D341Med (cell line): Measurements from ENCODE around the gene ADRB2.

Source experiments
- DNase-seq: peaks from one replicate; pipeline ENCODE4 v3.0.0; 2012; ENCODE audit warnings: low spot score

ADRB2 gene

GRCh38 chr5:148831590-148832565, 5.5 kb downstream of the ADRB2 start:
- no peak for DNase-seq

GRCh38 chr5:148833122-148833521, 6.7 kb downstream of the ADRB2 start:
- DNase-seq = no peak

GRCh38 chr5:148833925-148834324, 7.5 kb downstream of the ADRB2 start:
- no peak for DNase-seq

- DNase-seq = no peak
These were observed 8.3 kb downstream of the ADRB2 start for GRCh38 chr5:148834689-148835088.

- DNase-seq = no peak
These were observed 10.2 kb downstream of the ADRB2 start for GRCh38 chr5:148836272-148837250.

- no peak for DNase-seq
These were observed 11.0 kb downstream of the ADRB2 start for GRCh38 chr5:148837383-148837782.

GRCh38 chr5:148838357-148838756, 11.9 kb downstream of the ADRB2 start:
- no peak for DNase-seq

GRCh38 chr5:148839960-148840359, 13.5 kb downstream of the ADRB2 start:
- DNase-seq = no peak

- no peak for DNase-seq
These were observed 14.1 kb downstream of the ADRB2 start for GRCh38 chr5:148840531-148840930.

- DNase-seq = no peak
These were observed 15.1 kb downstream of the ADRB2 start for GRCh38 chr5:148841519-148841918.

GRCh38 chr5:148842161-148842560, 15.8 kb downstream of the ADRB2 start:
- no peak for DNase-seq

- DNase-seq = no peak
These were observed 17.3 kb downstream of the ADRB2 start for GRCh38 chr5:148843510-148844318.

GRCh38 chr5:148844433-148845280, 18.2 kb downstream of the ADRB2 start:
- no peak for DNase-seq

- DNase-seq = no peak
These were observed 20.5 kb downstream of the ADRB2 start for GRCh38 chr5:148846930-148847329.

- no peak for DNase-seq
These were observed 21.0 kb downstream of the ADRB2 start for GRCh38 chr5:148847456-148847855.

GRCh38 chr5:148848393-148849031, 22.1 kb downstream of the ADRB2 start:
- DNase-seq = no peak

- no peak for DNase-seq
These were observed 23.1 kb downstream of the ADRB2 start for GRCh38 chr5:148849461-148849860.

GRCh38 chr5:148850836-148851235, 24.4 kb downstream of the ADRB2 start:
- no peak for DNase-seq

GRCh38 chr5:148853868-148854267, 27.5 kb downstream of the ADRB2 start:
- no peak for DNase-seq
